ENCODE measurements around the gene ASPHD1. TPM values are rescaled to one million over a fixed set of nuclear protein-coding genes. Genes with fewer than 3 reads are reported as not detected.

ASPHD1 gene
- total RNA-seq, 1 donor from 2014 or later: 4.4 TPM

GRCh38 chr16:29915590-29916247 lies 15.4 kb downstream of the ASPHD1 start:
- intact Hi-C loops (cut with DNase I): no loop called here
- ATAC-seq: no peak

GRCh38 chr16:29916979-29917378 lies 16.7 kb downstream of the ASPHD1 start:
- H3K27ac ChIP-seq: no peak overlapping the region
- H3K27me3 ChIP-seq: no peaks in the 10 kb centered on the region
- intact Hi-C loops (cut with DNase I): no loop called here
- no peaks in the 10 kb centered on the region for H3K4me1 ChIP-seq
- TF ChIP-seq CTCF (IDR thresholded peaks at IDR 0.05): no peak
- no peak overlapping the region for H3K4me3 ChIP-seq
- no peaks in the 10 kb centered on the region for H3K9me3 ChIP-seq
- no peak for DNase-seq
- H3K36me3 ChIP-seq: peaks cover 45% of the 10 kb centered on the region
- ATAC-seq: no peak

More at GRCh38 chr16:29915590-29916247, 15.4 kb downstream of the ASPHD1 start:
- no peaks in the 10 kb centered on the region for H3K27me3 ChIP-seq
- H3K36me3 ChIP-seq: peaks cover 34% of the 10 kb centered on the region
- no peak overlapping the region for H3K4me3 ChIP-seq
- H3K27ac ChIP-seq: no peak overlapping the region
- TF ChIP-seq CTCF (IDR thresholded peaks at IDR 0.05): no peak
- no peaks in the 10 kb centered on the region for H3K9me3 ChIP-seq
- DNase-seq: no peak
- H3K4me1 ChIP-seq: no peaks in the 10 kb centered on the region

- DNase-seq: no peak
- no peak overlapping the region for H3K4me3 ChIP-seq
- no peaks in the 10 kb centered on the region for H3K9me3 ChIP-seq
- peaks cover 58% of the 10 kb centered on the region for H3K36me3 ChIP-seq
- ATAC-seq: no peak
- no peak overlapping the region for H3K27ac ChIP-seq
- H3K27me3 ChIP-seq: no peaks in the 10 kb centered on the region
- H3K4me1 ChIP-seq: peaks cover 13% of the 10 kb centered on the region
- intact Hi-C loops (cut with DNase I): loop anchor here (10.0 kb wide), 1 partner anchor 74 kb away; the partner anchor contains the start of genes HIRIP3 and INO80E
- no peak for TF ChIP-seq CTCF (IDR thresholded peaks at IDR 0.05)
Observed at GRCh38 chr16:29920288-29921033, 20.2 kb downstream of the ASPHD1 start.

- peaks cover 58% of the 10 kb centered on the region for H3K36me3 ChIP-seq
- intact Hi-C loops (cut with DNase I): loop anchor here (10.0 kb wide), 1 partner anchor 74 kb away; the partner anchor contains the start of genes HIRIP3 and INO80E
Observed at GRCh38 chr16:29921034-29921385, 20.7 kb downstream of the ASPHD1 start.

GRCh38 chr16:29922326-29922725 lies 22.0 kb downstream of the ASPHD1 start:
- TF ChIP-seq CTCF (IDR thresholded peaks at IDR 0.05): no peak
- ATAC-seq: no peak
- Histone ChIP-seq H3K9me3 (no peaks in the 10 kb centered on the region), H3K36me3 (peaks cover 48% of the 10 kb centered on the region), H3K27me3 (no peaks in the 10 kb centered on the region), H3K4me3 (no peak overlapping the region), H3K27ac (no peak overlapping the region), H3K4me1 (peaks cover 20% of the 10 kb centered on the region)
- peak; percentile 12 for DNase-seq
- intact Hi-C loops (cut with DNase I): loop anchor here (10.0 kb wide), 1 partner anchor 72 kb away; the partner anchor contains the start of genes HIRIP3 and INO80E

More at GRCh38 chr16:29921034-29921385, 20.7 kb downstream of the ASPHD1 start:
- Histone ChIP-seq H3K27me3 (no peaks in the 10 kb centered on the region), H3K4me3 (no peak overlapping the region), H3K4me1 (peaks cover 13% of the 10 kb centered on the region), H3K27ac (no peak overlapping the region), H3K9me3 (no peaks in the 10 kb centered on the region)
- no peak for TF ChIP-seq CTCF (IDR thresholded peaks at IDR 0.05)
- DNase-seq (no peak), ATAC-seq (no peak)

Measured in upper lobe of right lung (tissue), 1 donor.